ENCODE results near the gene TSHZ2.

Gene TSHZ2

GRCh38 chr20:53381568-53382262, 409.6 kb downstream of the TSHZ2 start:
- DNase-seq (ENCODE audit: low read depth), result no peak

DNA sequence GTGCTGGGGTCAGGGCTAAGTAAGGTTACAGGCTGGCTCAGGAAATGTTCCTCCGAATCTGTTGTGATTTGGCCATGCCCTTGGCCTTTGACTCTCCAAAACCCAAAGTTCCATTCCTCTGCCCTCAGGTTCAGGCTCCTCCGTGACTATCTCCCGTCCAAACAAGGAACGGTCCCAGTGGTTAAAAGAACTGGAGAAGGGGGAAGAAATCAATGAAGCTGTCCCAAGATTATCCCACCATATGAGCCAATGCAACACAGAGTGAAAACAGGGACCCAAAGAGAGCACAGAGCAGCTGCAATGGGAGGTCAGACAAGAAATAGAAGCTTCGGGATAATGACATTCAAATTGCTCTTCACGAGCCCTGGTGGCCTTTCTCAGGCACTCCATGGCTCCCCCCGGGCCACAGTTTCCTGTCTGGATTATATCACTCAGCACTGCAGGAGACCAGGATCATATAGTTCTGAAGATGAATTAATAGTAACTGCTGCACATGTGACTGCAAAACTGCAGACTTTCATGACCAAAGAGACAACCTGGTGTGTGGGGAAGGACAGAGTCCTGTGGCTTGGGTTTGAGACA, 410.2 kb downstream of the TSHZ2 start:
- no peak for DNase-seq (ENCODE audit: low read depth)

DNA sequence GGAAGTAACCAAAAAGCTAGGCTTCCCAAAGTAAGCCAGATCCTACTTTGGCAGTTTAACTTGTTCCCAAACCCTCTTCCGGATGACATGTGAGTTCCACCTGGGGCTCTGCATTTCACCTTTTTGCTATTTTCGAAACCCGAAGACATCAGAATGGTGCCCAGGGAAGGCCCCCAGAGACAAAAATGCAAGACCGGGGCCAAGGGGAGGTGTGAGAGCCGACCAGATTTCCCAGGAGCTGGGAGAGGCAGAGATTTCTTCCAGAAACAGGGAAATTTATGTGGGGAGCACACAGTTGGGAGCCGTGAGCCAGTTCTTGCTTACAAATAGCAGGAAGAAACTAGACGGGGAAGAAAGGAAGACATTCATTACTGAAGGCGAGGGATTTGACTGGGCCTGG, 411.8 kb downstream of the TSHZ2 start:
- DNase-seq (ENCODE audit: low read depth), result no peak

DNA sequence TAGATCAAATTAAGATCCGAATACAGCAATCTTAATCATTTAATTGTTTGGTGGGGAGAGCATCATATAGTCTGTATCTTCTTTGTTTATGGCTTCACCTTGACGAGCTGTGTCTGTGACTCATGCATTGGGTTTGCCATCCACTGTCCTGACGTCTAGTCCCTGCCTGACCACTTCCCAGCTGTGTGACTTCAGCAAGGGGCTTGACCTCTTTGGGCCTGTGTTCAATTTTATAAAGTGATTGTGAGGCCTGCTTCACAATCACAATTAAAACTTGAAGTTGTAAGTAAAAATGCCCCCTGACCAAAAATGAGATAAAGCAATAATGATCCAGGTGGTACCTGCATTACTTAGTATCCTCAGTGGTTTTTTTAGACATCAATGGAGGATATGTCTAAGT, 412.2 kb downstream of the TSHZ2 start:
- no peak for DNase-seq (ENCODE audit: low read depth)

- DNase-seq (ENCODE audit: low read depth), result no peak
These were observed 414.0 kb downstream of the TSHZ2 start for GRCh38 chr20:53385941-53386767.

- no peak for DNase-seq (ENCODE audit: low read depth)
These were observed 416.0 kb downstream of the TSHZ2 start for GRCh38 chr20:53387983-53388675.

DNA sequence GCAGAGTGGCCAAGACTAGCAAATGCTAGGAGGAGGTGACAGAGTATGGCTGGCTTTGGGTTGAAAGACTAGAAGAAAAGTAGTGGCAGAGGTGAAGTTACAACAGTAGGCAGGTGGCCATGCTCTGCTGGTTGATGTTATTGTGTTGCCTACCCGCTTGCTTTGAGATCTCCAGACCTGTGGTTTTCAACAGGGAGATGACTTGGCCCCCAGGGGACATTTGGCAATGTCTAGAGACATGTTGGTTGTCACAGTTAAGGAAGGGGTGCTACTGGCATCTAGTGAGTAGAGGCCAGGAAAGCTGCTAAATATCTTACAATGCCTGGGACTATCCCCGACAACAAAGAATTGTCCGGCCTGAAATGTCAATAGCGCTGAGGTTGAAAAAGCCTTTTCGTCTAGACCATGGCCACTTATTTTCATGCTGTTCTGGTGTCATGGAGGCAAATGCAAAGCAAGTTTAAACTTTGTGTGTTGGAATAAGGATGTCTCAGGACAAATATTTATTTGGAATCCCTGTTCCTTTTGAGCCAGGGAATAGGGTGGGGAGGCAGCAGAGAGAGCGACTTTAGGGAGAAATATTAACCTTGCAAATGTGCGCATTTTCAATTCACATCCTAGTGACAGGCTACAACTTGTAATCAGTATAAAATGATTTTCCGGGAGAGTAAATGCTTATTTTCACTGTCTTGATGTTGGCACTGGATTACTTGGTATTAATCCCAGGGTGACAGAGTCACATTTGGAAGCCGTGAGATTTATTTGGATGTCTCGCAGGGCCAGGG, 417.6 kb downstream of the TSHZ2 start:
- no peak for DNase-seq (ENCODE audit: low read depth)

DNA sequence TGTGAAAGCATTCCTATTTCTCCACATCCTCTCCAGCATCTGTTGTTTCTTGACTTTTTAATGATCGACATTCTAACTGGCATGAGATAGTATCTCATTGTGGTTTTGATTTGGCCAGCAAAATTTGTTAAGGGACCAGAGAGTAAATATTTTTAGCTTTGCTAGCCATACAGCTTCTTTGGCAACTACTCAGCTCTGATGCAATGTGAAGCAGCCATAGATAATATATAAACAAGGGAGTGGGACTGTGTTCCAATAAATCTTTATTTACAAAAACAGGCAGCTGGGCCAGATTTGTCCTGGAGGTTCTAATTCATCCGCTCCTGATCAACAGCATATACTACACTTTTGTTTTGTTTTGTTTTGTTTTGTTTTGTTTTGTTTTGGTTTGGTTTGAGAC, 418.6 kb downstream of the TSHZ2 start:
- DNase-seq (ENCODE audit: low read depth), result no peak

GRCh38 chr20:53394433-53394832, 422.3 kb downstream of the TSHZ2 start:
- no peak for DNase-seq (ENCODE audit: low read depth)

GRCh38 chr20:53395188-53395923, 423.2 kb downstream of the TSHZ2 start:
- DNase-seq (ENCODE audit: low read depth), result no peak

GRCh38 chr20:53399083-53399482, 426.9 kb downstream of the TSHZ2 start:
- no peak for DNase-seq (ENCODE audit: low read depth)

- DNase-seq (ENCODE audit: low read depth), result no peak
These were observed 427.6 kb downstream of the TSHZ2 start for GRCh38 chr20:53399592-53400335.

- no peak for DNase-seq (ENCODE audit: low read depth)
These were observed 430.3 kb downstream of the TSHZ2 start for GRCh38 chr20:53402233-53403005.

DNA sequence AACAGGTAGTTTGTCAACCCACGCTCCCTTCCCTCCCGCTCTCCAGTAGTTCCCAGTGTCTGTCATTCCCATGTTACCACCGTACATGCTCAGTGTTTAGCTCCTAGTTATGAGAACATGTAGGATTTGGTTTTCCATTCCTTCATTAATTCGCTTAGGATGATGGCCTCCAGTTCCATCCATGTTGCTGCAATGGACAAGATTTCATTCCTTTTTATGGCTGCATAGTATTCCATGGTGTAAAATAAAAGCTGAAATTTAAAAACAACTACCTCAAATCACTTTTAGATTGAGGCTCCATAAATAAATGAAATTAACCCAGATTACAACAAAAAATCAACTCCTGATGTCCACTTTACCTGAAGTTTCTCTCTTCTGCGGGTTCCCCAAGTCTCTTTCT, 430.9 kb downstream of the TSHZ2 start:
- no peak for DNase-seq (ENCODE audit: low read depth)

- DNase-seq (ENCODE audit: low read depth), result no peak
These were observed 433.0 kb downstream of the TSHZ2 start for GRCh38 chr20:53405139-53405538.

GRCh38 chr20:53406580-53406979, 434.4 kb downstream of the TSHZ2 start:
- DNase-seq (ENCODE audit: low read depth), result no peak

GRCh38 chr20:53408691-53409446, 436.7 kb downstream of the TSHZ2 start:
- no peak for DNase-seq (ENCODE audit: low read depth)

- DNase-seq (ENCODE audit: low read depth), result no peak
These were observed 437.2 kb downstream of the TSHZ2 start for GRCh38 chr20:53409447-53409717.

GRCh38 chr20:53411129-53411528, 439.0 kb downstream of the TSHZ2 start:
- no peak for DNase-seq (ENCODE audit: low read depth)

Measured in CMK (cell line).